ENCODE measurements around the gene RARA.

Gene RARA

DNA sequence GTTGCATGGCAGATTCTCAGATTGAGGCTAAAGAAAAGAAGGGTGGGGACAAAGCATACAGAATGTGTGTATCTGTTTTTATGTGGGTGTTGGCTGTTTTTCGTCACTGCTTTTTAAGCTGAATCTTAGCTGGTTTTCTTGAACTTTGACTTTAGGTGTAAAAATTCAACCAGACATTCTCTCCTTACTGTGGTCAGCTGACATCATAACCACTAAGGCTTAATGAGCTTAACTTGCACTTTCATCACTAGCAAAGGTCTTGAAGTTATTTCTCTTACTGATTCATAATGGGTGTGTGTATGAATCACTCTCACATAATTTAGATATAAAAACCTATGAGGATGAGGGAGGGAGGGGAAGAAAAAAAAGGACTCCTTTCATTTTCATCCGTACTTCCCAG lies 25.3 kb upstream of the RARA start:
- Histone ChIP-seq H3K36me3 (ENCODE audit: control insufficient read depth in 2 of 2, insufficient read depth in 2 of 2, low read length in 2 of 2) (peaks cover 21 to 31% of the 10 kb centered on the region in 2 donors), H3K4me3 (ENCODE audit: low read length in 2 of 2) (peak overlapping the region; percentile 50 to 65), H3K27me3 (ENCODE audit: control insufficient read depth in 2 of 2, insufficient read depth in 2 of 2, low read length in 2 of 2) (no peaks in the 10 kb centered on the region), H3K4me1 (ENCODE audit: control insufficient read depth in 2 of 2, insufficient read depth in 2 of 2, low read length in 2 of 2) (peaks cover 19 to 24% of the 10 kb centered on the region in 2 donors), H3K27ac (ENCODE audit: low read depth in 2 of 2, low read length in 2 of 2) (peak overlapping the region; percentile 93 to 96), H3K9me3 (ENCODE audit: control insufficient read depth in 2 of 2, low read length in 2 of 2) (no peaks in the 10 kb centered on the region), H3K9ac (ENCODE audit: low read depth in 1 of 2, low read length in 2 of 2) (peak overlapping the region; percentile 49 to 71)

- H3K27me3 ChIP-seq (ENCODE audit: control insufficient read depth in 2 of 2, insufficient read depth in 2 of 2, low read length in 2 of 2) = no peaks in the 10 kb centered on the region
- peak overlapping the region; percentile 68 to 71 for H3K9ac ChIP-seq (ENCODE audit: low read depth in 1 of 2, low read length in 2 of 2)
- peak overlapping the region; percentile 50 to 65 for H3K4me3 ChIP-seq (ENCODE audit: low read length in 2 of 2)
- peaks cover 15 to 26% of the 10 kb centered on the region in 2 donors for H3K36me3 ChIP-seq (ENCODE audit: control insufficient read depth in 2 of 2, insufficient read depth in 2 of 2, low read length in 2 of 2)
- peaks cover 19 to 24% of the 10 kb centered on the region in 2 donors for H3K4me1 ChIP-seq (ENCODE audit: control insufficient read depth in 2 of 2, insufficient read depth in 2 of 2, low read length in 2 of 2)
- H3K27ac ChIP-seq (ENCODE audit: low read depth in 2 of 2, low read length in 2 of 2) = peak overlapping the region; percentile 93 to 96
- H3K9me3 ChIP-seq (ENCODE audit: control insufficient read depth in 2 of 2, low read length in 2 of 2) = no peaks in the 10 kb centered on the region
Observed at GRCh38 chr17:40284085-40284713, 24.8 kb upstream of the RARA start.

DNA sequence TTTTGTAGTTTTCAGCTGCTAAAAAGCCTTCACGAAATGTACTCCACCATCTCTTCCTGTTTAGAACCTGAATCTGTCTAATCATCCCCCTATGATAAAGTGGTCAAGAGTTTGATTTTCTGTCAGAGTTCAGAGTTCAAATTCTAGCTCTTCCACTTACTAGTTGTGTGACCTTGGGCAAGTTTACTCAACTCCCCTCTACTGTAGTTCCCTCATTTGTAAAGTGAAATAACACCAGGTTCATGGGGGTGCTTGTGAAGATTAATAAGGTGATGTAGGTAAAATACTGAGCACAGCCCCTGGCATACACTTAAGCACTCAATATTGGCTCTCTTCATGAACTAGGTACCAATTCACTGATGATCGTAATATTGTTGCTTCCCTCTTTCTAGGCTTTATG lies 22.5 kb upstream of the RARA start:
- H3K9me3 ChIP-seq (ENCODE audit: control insufficient read depth in 2 of 2, low read length in 2 of 2) = no peaks in the 10 kb centered on the region
- H3K36me3 ChIP-seq (ENCODE audit: control insufficient read depth in 2 of 2, insufficient read depth in 2 of 2, low read length in 2 of 2) = peaks cover under 1 to 9% of the 10 kb centered on the region in 2 donors
- H3K4me1 ChIP-seq (ENCODE audit: control insufficient read depth in 2 of 2, insufficient read depth in 2 of 2, low read length in 2 of 2) = peaks cover 19 to 24% of the 10 kb centered on the region in 2 donors
- no peaks in the 10 kb centered on the region for H3K27me3 ChIP-seq (ENCODE audit: control insufficient read depth in 2 of 2, insufficient read depth in 2 of 2, low read length in 2 of 2)
- no peak overlapping the region for H3K4me3 ChIP-seq (ENCODE audit: low read length in 2 of 2)
- H3K9ac ChIP-seq (ENCODE audit: low read depth in 1 of 2, low read length in 2 of 2) = no peak overlapping the region
- H3K27ac ChIP-seq (ENCODE audit: low read depth in 2 of 2, low read length in 2 of 2) = no peak overlapping the region

GRCh38 chr17:40287159-40287493 lies 21.9 kb upstream of the RARA start:
- Histone ChIP-seq H3K27me3 (ENCODE audit: control insufficient read depth in 2 of 2, insufficient read depth in 2 of 2, low read length in 2 of 2) (no peaks in the 10 kb centered on the region), H3K4me3 (ENCODE audit: low read length in 2 of 2) (peak overlapping the region; percentile 32 to 58), H3K36me3 (ENCODE audit: control insufficient read depth in 2 of 2, insufficient read depth in 2 of 2, low read length in 2 of 2) (peaks cover 0 to 4% of the 10 kb centered on the region in 2 donors), H3K27ac (ENCODE audit: low read depth in 2 of 2, low read length in 2 of 2) (peak overlapping the region in 1 of 2 donors; percentile 57), H3K9me3 (ENCODE audit: control insufficient read depth in 2 of 2, low read length in 2 of 2) (no peaks in the 10 kb centered on the region), H3K4me1 (ENCODE audit: control insufficient read depth in 2 of 2, insufficient read depth in 2 of 2, low read length in 2 of 2) (peaks cover 19 to 24% of the 10 kb centered on the region in 2 donors), H3K9ac (ENCODE audit: low read depth in 1 of 2, low read length in 2 of 2) (peak overlapping the region in 1 of 2 donors; percentile 47)

- H3K27ac ChIP-seq (ENCODE audit: low read depth in 2 of 2, low read length in 2 of 2) = peak within 1 kb of the TSS; percentile 16 to 57
- peak within 1 kb of the TSS; percentile 63 to 91 for H3K4me3 ChIP-seq (ENCODE audit: low read length in 2 of 2)
- peaks cover 0 to 2% of the 10 kb centered on the region in 2 donors for H3K36me3 ChIP-seq (ENCODE audit: control insufficient read depth in 2 of 2, insufficient read depth in 2 of 2, low read length in 2 of 2)
- H3K4me1 ChIP-seq (ENCODE audit: control insufficient read depth in 2 of 2, insufficient read depth in 2 of 2, low read length in 2 of 2) = peaks cover 19 to 24% of the 10 kb centered on the region in 2 donors
- H3K27me3 ChIP-seq (ENCODE audit: control insufficient read depth in 2 of 2, insufficient read depth in 2 of 2, low read length in 2 of 2) = no peaks in the 10 kb centered on the region
- H3K9me3 ChIP-seq (ENCODE audit: control insufficient read depth in 2 of 2, low read length in 2 of 2) = no peaks in the 10 kb centered on the region
- peak within 1 kb of the TSS; percentile 47 to 72 for H3K9ac ChIP-seq (ENCODE audit: low read depth in 1 of 2, low read length in 2 of 2)
Observed at GRCh38 chr17:40287494-40288369, 21.2 kb upstream of the RARA start, which contains the start of gene CDC6. Gene CDC6 (plus strand): TSS chr17:40287879. CDS start chr17:40289421, 1,542 bp downstream.

DNA sequence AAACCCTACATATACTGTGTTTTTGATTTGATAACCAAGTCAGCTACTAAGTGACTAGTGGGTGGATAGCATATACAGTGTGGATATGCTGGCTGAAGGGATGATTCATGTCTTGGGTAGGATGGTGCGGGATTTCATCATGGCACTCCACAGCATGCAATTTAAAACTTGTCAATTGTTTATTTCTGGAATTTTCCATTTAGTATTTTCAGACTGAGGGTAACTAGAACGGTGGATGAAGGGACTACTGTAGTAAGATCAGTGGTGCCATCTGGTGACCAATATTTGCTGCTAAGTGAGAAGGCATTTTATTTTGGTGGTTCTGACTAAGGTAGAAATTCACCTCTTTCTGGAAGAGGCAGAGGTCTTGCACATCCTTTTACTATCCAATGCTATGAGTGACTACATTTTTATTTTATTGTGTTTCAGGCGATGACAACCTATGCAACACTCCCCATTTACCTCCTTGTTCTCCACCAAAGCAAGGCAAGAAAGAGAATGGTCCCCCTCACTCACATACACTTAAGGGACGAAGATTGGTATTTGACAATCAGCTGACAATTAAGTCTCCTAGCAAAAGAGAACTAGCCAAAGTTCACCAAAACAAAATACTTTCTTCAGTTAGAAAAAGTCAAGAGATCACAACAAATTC lies 18.2 kb upstream of the RARA start:
- H3K27ac ChIP-seq (ENCODE audit: low read depth in 2 of 2, low read length in 2 of 2) = no peak overlapping the region
- H3K9me3 ChIP-seq (ENCODE audit: control insufficient read depth in 2 of 2, low read length in 2 of 2) = no peaks in the 10 kb centered on the region
- no peak overlapping the region for H3K9ac ChIP-seq (ENCODE audit: low read depth in 1 of 2, low read length in 2 of 2)
- H3K4me3 ChIP-seq (ENCODE audit: low read length in 2 of 2) = no peak overlapping the region
- H3K27me3 ChIP-seq (ENCODE audit: control insufficient read depth in 2 of 2, insufficient read depth in 2 of 2, low read length in 2 of 2) = no peaks in the 10 kb centered on the region
- peaks cover 5 to 6% of the 10 kb centered on the region in 2 donors for H3K4me1 ChIP-seq (ENCODE audit: control insufficient read depth in 2 of 2, insufficient read depth in 2 of 2, low read length in 2 of 2)
- H3K36me3 ChIP-seq (ENCODE audit: control insufficient read depth in 2 of 2, insufficient read depth in 2 of 2, low read length in 2 of 2) = peaks cover 0 to 7% of the 10 kb centered on the region in 2 donors

DNA sequence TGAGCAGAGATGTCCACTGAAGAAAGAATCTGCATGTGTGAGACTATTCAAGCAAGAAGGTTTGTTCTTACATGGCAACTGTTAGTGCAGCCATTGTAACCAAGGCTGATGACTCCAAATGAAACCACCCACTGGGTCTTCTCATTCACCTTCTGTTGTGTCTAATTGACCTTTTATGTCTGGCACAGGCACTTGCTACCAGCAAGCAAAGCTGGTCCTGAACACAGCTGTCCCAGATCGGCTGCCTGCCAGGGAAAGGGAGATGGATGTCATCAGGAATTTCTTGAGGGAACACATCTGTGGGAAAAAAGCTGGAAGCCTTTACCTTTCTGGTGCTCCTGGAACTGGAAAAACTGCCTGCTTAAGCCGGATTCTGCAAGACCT lies 17.7 kb upstream of the RARA start:
- no peak overlapping the region for H3K9ac ChIP-seq (ENCODE audit: low read depth in 1 of 2, low read length in 2 of 2)
- no peak overlapping the region for H3K4me3 ChIP-seq (ENCODE audit: low read length in 2 of 2)
- H3K36me3 ChIP-seq (ENCODE audit: control insufficient read depth in 2 of 2, insufficient read depth in 2 of 2, low read length in 2 of 2) = peaks cover 0 to 12% of the 10 kb centered on the region in 2 donors
- H3K27me3 ChIP-seq (ENCODE audit: control insufficient read depth in 2 of 2, insufficient read depth in 2 of 2, low read length in 2 of 2) = no peaks in the 10 kb centered on the region
- H3K27ac ChIP-seq (ENCODE audit: low read depth in 2 of 2, low read length in 2 of 2) = no peak overlapping the region
- H3K9me3 ChIP-seq (ENCODE audit: control insufficient read depth in 2 of 2, low read length in 2 of 2) = no peaks in the 10 kb centered on the region
- peaks cover 5 to 6% of the 10 kb centered on the region in 2 donors for H3K4me1 ChIP-seq (ENCODE audit: control insufficient read depth in 2 of 2, insufficient read depth in 2 of 2, low read length in 2 of 2)

GRCh38 chr17:40293363-40293762 lies 15.6 kb upstream of the RARA start:
- Histone ChIP-seq H3K9ac (ENCODE audit: low read depth in 1 of 2, low read length in 2 of 2) (no peak overlapping the region), H3K4me1 (ENCODE audit: control insufficient read depth in 2 of 2, insufficient read depth in 2 of 2, low read length in 2 of 2) (no peaks in the 10 kb centered on the region), H3K4me3 (ENCODE audit: low read length in 2 of 2) (no peak overlapping the region), H3K9me3 (ENCODE audit: control insufficient read depth in 2 of 2, low read length in 2 of 2) (no peaks in the 10 kb centered on the region), H3K27ac (ENCODE audit: low read depth in 2 of 2, low read length in 2 of 2) (no peak overlapping the region), H3K27me3 (ENCODE audit: control insufficient read depth in 2 of 2, insufficient read depth in 2 of 2, low read length in 2 of 2) (no peaks in the 10 kb centered on the region), H3K36me3 (ENCODE audit: control insufficient read depth in 2 of 2, insufficient read depth in 2 of 2, low read length in 2 of 2) (peaks cover 0 to 14% of the 10 kb centered on the region in 2 donors)

DNA sequence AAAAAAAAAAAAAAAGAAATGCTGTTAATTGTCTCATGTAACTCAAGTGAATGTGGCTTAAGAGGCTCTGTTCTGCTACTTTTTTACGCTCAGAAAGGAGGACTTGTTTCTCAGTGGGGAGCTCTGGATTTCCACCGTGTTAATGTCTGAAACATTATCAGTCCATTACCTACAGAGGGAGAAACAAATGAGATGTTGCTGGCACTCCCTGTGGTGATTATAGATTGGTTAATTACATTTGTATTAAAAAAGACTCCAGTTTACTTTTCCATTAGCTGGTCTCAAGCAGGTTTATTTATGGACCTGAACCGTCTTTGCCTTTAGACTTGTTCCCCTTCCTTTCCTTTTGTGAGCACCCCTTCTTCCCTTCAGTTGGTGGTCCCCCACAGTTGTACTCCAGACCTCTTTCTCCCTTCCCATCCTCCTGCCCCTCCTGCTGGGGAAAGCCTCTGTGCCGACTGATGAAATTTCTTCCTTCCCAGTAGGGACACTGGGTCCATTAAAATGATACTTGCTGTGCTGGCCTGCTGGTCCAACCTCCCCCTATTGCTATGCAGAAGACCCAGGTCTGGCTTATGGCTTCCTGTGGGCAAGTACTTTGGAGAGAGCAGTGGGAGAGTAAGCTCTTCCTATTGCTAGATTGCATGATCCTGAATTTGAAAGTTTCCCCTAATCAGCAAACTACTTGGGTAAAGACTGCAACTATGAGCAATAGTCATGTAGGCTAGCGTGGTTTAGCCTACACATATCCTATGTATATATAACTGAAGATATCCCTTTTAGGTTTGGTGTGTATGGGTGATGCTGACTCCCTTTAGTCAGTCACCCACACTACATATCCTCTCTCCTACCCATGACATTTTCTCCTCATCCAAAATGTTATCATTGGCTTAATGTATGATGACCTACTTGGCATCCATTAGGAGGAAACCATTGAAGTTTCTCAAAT lies 13.2 kb upstream of the RARA start:
- no peak overlapping the region for H3K9ac ChIP-seq (ENCODE audit: low read depth in 1 of 2, low read length in 2 of 2)
- H3K27me3 ChIP-seq (ENCODE audit: control insufficient read depth in 2 of 2, insufficient read depth in 2 of 2, low read length in 2 of 2) = no peaks in the 10 kb centered on the region

More for the DNA sequence above, 13.2 kb upstream of the RARA start:
- peaks cover 0 to 14% of the 10 kb centered on the region in 2 donors for H3K36me3 ChIP-seq (ENCODE audit: control insufficient read depth in 2 of 2, insufficient read depth in 2 of 2, low read length in 2 of 2)
- H3K4me1 ChIP-seq (ENCODE audit: control insufficient read depth in 2 of 2, insufficient read depth in 2 of 2, low read length in 2 of 2) = no peaks in the 10 kb centered on the region
- H3K9me3 ChIP-seq (ENCODE audit: control insufficient read depth in 2 of 2, low read length in 2 of 2) = no peaks in the 10 kb centered on the region
- H3K27ac ChIP-seq (ENCODE audit: low read depth in 2 of 2, low read length in 2 of 2) = no peak overlapping the region
- H3K4me3 ChIP-seq (ENCODE audit: low read length in 2 of 2) = no peak overlapping the region
